HUES48 (cell line): Measurements from ENCODE around the gene SYMPK.

Experiments
- H3K27ac ChIP-seq: one replicate; pipeline ENCODE4 v1.7.0; 2013; ENCODE audit warnings: low read depth, low read length, inconsistent platforms
- H3K27me3 ChIP-seq: 2 replicates; pipeline ENCODE4 v1.6.1; 2013; ENCODE audit warnings: mild to moderate bottlenecking, low read length; ENCODE audit not compliant: control insufficient read depth, insufficient read depth
- H3K36me3 ChIP-seq: 2 replicates; pipeline ENCODE4 v1.6.1; 2013; ENCODE audit warnings: low read length; ENCODE audit not compliant: control insufficient read depth, insufficient read depth
- H3K4me1 ChIP-seq: 2 replicates; pipeline ENCODE4 v1.6.1; 2013; ENCODE audit warnings: mild to moderate bottlenecking, low read length; ENCODE audit not compliant: control insufficient read depth, insufficient read depth
- H3K4me3 ChIP-seq: 2 replicates; pipeline ENCODE4 v1.5.1; 2013; ENCODE audit warnings: mild to moderate bottlenecking, low read depth, low read length
- H3K9ac ChIP-seq: 2 replicates; pipeline ENCODE4 v1.6.1; 2013; ENCODE audit warnings: mild to moderate bottlenecking, low read depth, low read length, moderate library complexity
- H3K9me3 ChIP-seq: 2 replicates; pipeline ENCODE4 v1.6.1; 2013; ENCODE audit warnings: low read length; ENCODE audit not compliant: control insufficient read depth, insufficient read depth

SYMPK gene

DNA sequence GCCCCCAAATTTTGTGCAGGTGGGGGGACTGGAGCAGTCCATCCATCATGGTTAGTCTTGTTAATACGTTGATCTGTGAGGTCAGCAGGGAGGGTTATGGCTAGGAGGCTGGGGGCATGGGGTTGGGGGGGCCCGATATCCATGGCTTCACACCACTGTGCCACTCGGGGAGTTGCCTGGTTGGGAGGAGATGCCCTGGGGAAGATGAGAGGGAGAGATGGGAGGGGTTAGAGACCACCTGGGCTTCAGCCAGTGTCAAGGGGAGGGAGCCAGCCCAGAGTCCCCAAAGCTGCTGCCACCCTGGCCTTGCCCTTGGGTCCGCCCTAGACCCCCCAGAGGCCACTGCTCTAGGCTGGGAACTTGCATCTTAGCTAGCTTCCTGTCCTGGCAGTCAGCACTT is 78.9 kb downstream of the SYMPK start:
- peaks cover 14% of the 10 kb centered on the region; the same call in 1 of the 2 replicates for H3K27me3 ChIP-seq
- no peak overlapping the region for H3K4me3 ChIP-seq
- no peaks in the 10 kb centered on the region for H3K9me3 ChIP-seq
- H3K36me3 ChIP-seq: peaks cover 37% of the 10 kb centered on the region
- H3K4me1 ChIP-seq: peaks cover 18% of the 10 kb centered on the region
- H3K27ac ChIP-seq: no peak overlapping the region
- no peak overlapping the region for H3K9ac ChIP-seq

DNA sequence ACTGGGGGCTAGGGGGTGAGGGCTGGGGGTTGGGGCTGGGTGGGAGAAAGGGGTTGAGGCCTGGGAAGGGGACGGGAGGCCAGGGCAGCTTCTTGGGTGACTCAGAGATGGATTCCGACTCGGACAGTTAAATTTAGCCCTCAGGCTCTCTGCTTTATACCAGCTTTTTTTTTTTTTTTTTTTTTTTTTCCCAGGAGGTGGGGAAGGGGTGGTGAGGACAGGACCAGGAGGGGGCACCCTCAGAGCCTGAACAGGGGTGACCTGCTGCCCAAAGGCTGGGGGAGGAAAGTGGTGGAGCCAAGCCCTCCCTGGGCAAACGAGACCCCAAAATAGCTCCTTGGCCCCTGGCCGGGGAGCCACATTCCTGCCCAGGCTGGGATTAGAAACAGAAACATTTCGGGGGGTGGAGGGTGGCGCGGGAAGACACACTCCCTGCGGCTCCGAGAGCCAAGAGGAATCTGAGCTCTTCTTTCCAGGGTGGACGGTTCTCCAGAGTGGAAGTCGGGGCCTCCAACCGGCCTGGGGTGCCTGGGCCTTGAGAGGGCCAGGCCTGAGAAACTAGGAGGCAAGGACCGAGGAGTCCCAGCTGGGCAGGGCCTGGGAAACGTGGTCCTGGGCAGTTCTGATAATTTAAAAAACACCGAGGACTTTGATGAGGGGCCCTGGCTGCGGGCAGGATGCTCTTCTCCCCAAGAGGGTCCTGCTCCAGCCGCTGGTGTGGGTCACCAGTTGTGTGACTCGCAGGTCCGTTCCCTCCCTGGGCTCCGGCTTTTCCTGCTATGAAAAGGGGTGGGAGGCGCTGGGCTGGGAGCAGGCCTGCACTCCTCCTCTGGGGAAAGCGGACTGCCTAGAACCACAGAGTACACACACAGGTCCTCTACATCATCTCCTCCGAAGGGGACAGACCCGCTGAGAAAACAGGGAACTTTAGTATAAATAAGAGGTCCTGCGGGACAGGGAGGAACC is 79.8 kb downstream of the SYMPK start:
- Histone ChIP-seq H3K36me3 (peaks cover 27% of the 10 kb centered on the region), H3K27me3 (peaks cover 14% of the 10 kb centered on the region; the same call in 1 of the 2 replicates), H3K4me1 (peaks cover 22% of the 10 kb centered on the region), H3K27ac (peak overlapping the region; percentile 59), H3K4me3 (no peak overlapping the region), H3K9ac (no peak overlapping the region), H3K9me3 (no peaks in the 10 kb centered on the region)

DNA sequence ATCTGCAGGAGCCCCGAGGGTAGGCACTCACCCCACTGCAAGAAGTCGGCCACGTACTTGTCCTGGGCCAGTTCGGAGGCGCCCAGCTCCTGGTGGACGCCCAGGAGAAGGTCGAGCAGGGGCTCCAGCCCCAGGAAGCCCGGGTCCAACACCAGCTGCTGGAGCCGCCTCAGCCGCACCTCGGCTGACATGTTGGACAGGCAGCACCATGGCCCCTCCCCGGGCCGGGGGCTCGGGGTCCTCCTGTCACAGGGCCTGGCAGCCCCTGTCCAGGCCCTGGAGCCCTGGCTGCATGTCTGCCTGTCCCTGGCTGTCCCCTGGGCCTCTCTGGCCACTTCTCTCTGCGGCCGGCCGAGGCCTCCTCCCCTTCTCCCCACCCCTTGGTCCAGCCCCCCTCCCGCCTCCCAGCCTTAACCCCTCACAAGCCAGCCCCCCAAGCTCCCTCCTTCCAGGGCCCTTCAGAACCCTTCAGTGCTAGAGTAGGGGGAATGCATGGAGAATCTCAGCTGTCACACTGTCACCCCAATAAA is 80.7 kb downstream of the SYMPK start, which contains the start of gene DMPK:
Gene DMPK, minus strand, starts transcription at position 329 of the 530 bp plus-strand sequence. Its CDS starts 138 bp downstream, at position 191.
- peaks cover 22% of the 10 kb centered on the region for H3K4me1 ChIP-seq
- H3K9ac ChIP-seq: no peak within 1 kb of the TSS
- peaks cover 26% of the 10 kb centered on the region for H3K36me3 ChIP-seq
- H3K4me3 ChIP-seq: no peak within 1 kb of the TSS
- peaks cover 14% of the 10 kb centered on the region; the same call in 1 of the 2 replicates for H3K27me3 ChIP-seq
- H3K27ac ChIP-seq: peak within 1 kb of the TSS; percentile 59
- no peaks in the 10 kb centered on the region for H3K9me3 ChIP-seq

DNA sequence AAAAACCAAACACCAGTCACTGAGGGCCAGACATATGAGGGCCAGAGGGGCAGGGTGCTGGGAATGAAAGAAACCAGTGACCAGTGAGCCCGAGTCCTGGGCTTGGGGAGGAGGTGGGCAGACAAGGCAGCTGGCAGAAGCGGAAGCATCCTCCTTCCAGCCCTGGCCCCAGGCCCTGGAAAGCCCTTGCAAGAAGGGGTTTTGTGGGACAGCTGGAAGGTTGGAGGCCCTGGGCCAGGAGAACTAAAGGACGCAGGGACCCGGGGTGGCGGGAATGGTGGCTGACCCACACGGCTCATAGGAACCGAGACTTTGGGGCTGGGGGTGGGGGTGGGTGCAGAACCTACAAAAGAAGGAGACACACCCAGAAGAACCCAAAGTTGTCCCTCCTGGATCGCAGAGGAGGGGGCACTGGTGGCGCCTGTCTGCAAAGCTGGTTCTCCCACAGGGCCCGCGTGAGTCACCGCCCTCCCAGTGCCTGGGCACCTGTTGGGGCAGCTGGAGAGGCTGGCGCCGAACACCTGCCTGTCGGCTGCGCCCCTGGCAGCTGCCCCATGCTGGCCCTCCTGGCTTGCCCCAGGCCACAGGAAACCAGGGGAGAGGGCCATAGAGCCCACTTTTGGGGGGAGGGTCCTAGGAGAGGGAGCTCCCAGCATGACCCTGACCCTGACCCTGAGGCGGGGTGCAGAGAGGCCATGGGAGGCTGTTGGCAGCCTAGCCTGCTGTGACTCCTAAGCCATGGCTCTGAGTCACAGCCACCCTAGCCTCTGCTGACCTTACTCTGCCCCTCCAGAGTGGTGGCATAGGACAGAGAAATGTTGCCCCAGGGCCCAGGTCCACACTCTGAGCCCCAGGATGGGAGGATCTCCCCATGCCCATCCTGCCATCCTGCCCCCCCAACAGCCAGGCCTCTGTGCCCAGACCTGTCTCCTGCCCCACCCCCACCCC is 81.5 kb downstream of the SYMPK start:
- Histone ChIP-seq H3K36me3 (peaks cover 26% of the 10 kb centered on the region), H3K4me3 (no peak overlapping the region), H3K27ac (no peak overlapping the region), H3K4me1 (peaks cover 22% of the 10 kb centered on the region), H3K9ac (no peak overlapping the region), H3K27me3 (peaks cover 14% of the 10 kb centered on the region; the same call in 1 of the 2 replicates), H3K9me3 (no peaks in the 10 kb centered on the region)

DNA sequence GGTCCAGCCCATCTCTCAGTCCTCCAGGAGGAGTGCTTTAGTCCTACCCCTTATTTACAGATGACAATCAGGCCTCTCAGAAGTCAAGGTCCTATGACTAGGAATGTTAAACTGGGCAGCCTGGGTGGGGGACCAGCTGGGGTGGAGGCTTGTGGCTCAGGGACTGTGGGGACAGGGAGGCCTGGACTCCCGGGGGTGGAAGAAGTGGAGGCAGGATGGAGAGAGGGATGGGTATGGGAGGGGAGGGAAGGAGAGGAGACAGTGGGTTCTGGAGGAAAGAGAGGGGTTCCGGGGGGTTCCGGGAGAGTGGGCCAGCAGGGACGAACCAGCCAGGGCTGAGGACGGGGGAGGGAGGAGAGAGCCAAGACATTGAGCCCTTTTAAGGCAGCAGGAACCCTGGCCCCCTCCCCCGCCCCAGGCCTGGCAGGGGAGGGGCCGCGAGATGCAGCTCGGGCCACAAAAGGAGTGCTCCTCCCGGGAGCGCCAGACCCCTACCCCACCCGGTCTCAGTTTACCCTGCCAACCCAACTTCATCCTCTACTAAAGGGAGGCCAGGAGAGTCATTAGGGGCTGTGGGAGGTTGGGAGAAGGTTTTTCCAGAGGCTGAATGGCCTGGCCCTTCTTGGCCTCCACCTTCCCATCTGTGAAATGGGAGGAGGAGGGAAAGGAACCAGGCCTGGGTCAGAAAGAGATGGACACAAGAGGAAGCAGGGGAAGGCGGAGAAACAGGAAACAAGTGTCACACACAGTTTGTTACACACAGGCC is 82.3 kb downstream of the SYMPK start:
- Histone ChIP-seq H3K4me1 (peaks cover 22% of the 10 kb centered on the region), H3K27me3 (peaks cover 14% of the 10 kb centered on the region; the same call in 1 of the 2 replicates), H3K27ac (no peak overlapping the region), H3K9me3 (no peaks in the 10 kb centered on the region), H3K4me3 (no peak overlapping the region), H3K36me3 (peaks cover 19% of the 10 kb centered on the region), H3K9ac (no peak overlapping the region)

DNA sequence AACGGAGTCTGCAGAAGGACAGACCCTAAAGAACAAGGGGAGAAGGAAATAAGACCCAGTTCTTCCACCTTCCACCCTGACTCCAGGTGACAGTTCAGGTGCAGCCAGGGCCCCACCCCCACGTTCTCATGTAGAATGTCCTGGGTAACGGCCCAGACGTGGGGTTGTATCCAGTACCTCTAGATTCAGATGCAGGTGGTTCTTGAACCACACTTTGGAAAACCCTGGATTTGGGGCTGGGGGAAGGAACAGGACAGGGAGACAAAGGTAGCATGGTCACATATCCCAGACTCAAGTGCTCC is 82.8 kb downstream of the SYMPK start:
- Histone ChIP-seq H3K4me1 (peaks cover 22% of the 10 kb centered on the region), H3K9ac (no peak overlapping the region), H3K36me3 (peaks cover 14% of the 10 kb centered on the region), H3K4me3 (peak overlapping the region; percentile 51; the same call in 1 of the 2 replicates), H3K27me3 (peaks cover 14% of the 10 kb centered on the region; the same call in 1 of the 2 replicates), H3K9me3 (no peaks in the 10 kb centered on the region), H3K27ac (peak overlapping the region; percentile 50)

DNA sequence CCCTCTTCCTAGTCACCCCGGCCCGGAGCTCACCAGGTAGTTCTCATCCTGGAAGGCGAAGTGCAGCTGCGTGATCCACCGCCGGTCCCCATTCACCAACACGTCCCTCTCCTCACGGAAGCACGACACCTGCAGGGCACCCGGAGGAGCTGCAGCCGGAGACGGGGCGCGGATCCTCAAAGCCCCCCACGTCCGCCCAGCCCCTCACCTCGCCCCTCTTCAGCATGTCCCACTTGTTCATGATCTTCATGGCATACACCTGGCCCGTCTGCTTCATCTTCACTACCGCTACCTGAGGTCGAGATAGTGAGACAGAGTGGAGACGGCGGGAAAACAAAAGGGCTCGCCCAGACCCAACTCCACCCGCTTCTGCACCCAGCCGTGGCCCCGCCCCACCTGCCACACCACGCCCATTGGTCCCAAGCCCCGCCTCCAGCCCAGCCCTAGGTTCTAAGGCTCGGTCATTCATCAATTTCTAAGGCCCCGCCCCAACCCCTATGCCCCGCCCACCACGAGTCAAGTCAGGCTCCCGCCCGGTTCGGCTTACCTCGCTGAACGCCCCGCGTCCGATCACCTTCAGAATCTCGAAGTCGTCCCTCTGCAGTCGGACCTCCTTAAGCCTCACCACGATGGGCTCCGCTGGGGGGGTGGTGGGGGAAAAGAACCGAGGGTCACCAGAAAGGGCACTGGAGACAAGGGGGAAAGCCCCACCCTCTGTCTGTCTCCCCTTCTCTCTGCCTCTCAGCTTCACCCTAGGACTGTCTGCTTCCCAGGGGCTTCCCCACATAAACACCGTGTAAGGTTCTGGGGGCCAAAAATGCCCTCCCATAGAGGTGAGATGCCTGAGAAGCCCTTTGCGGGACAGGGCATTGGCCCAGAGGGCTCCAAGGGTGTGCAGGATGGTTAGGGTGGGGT is 83.5 kb downstream of the SYMPK start:
- Histone ChIP-seq H3K4me3 (peak overlapping the region; percentile 67), H3K4me1 (peaks cover 22% of the 10 kb centered on the region), H3K27ac (peak overlapping the region; percentile 50), H3K9ac (no peak overlapping the region), H3K9me3 (no peaks in the 10 kb centered on the region), H3K27me3 (peaks cover 14% of the 10 kb centered on the region; the same call in 1 of the 2 replicates), H3K36me3 (peaks cover 12% of the 10 kb centered on the region)

DNA sequence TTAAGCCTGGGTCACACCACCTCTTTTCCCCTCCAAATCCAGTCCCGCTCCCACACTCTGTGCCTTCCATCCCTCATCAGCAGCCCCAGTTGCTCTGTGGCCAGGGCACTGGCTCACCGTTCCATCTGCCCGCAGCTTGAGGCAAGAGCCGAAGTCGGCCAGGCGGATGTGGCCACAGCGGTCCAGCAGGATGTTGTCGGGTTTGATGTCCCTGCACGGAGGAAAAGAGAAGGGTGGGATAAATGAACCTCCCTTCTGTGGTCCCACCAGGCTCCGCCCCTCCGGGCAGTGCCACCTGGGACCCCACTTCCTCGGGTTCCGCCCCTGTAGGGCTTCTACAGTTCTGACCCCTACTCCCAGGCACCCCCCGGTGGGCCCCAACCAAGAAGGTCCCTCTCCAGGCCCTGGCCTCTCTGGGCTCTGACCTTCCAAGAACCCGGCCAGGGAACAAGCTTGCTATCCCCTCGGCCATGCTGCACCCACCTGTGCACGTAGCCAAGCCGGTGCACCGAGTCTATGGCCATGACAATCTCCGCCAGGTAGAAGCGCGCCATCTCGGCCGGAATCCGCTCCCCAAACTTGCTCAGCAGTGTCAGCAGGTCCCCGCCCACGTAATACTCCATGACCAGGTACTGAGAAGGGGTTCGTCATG is 84.8 kb downstream of the SYMPK start:
- peaks cover 14% of the 10 kb centered on the region; the same call in 1 of the 2 replicates for H3K27me3 ChIP-seq
- H3K9me3 ChIP-seq: no peaks in the 10 kb centered on the region
- no peak overlapping the region for H3K9ac ChIP-seq
- H3K4me1 ChIP-seq: peaks cover 17% of the 10 kb centered on the region
- H3K4me3 ChIP-seq: no peak overlapping the region
- no peak overlapping the region for H3K27ac ChIP-seq
- H3K36me3 ChIP-seq: peaks cover 12% of the 10 kb centered on the region

DNA sequence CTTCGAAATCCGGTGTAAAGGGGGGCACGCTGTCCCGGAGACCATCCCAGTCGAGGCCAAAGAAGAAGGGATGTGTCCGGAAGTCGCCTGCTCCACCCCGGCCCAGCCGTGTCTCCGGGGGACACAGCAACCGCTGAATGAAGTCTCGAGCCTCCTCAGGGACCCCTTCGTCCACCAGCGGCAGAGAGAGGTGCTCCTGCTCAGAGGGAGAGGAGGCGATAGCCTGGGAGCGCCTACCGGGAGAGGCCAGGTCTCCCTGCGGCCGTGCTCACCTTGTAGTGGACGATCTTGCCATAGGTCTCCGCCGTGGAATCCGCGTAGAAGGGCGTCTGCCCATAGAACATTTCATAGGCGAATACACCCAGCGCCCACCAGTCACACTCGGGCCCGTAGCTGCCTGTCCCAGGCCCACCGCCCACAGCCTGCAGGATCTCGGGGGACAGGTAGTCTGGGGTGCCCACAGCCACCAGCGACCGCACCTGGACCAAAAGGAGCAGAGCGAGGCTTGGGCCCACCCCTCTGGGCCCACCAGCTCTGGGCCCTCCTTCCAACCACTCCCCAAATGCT is 85.5 kb downstream of the SYMPK start:
- peaks cover 14% of the 10 kb centered on the region for H3K4me1 ChIP-seq
- H3K27me3 ChIP-seq: peaks cover 14% of the 10 kb centered on the region; the same call in 1 of the 2 replicates
- H3K36me3 ChIP-seq: peaks cover 12% of the 10 kb centered on the region
- no peak overlapping the region for H3K4me3 ChIP-seq
- H3K9ac ChIP-seq: no peak overlapping the region
- no peak overlapping the region for H3K27ac ChIP-seq
- no peaks in the 10 kb centered on the region for H3K9me3 ChIP-seq
